ENCODE results near the gene PAQR4. TPM values are rescaled to one million over a fixed set of nuclear protein-coding genes. Genes with fewer than 3 reads are reported as not detected.

PAQR4 gene
- polyA plus RNA-seq, 1 of the 3 experiments (the other 2 are of a cell fraction) = 8.8 TPM

DNA sequence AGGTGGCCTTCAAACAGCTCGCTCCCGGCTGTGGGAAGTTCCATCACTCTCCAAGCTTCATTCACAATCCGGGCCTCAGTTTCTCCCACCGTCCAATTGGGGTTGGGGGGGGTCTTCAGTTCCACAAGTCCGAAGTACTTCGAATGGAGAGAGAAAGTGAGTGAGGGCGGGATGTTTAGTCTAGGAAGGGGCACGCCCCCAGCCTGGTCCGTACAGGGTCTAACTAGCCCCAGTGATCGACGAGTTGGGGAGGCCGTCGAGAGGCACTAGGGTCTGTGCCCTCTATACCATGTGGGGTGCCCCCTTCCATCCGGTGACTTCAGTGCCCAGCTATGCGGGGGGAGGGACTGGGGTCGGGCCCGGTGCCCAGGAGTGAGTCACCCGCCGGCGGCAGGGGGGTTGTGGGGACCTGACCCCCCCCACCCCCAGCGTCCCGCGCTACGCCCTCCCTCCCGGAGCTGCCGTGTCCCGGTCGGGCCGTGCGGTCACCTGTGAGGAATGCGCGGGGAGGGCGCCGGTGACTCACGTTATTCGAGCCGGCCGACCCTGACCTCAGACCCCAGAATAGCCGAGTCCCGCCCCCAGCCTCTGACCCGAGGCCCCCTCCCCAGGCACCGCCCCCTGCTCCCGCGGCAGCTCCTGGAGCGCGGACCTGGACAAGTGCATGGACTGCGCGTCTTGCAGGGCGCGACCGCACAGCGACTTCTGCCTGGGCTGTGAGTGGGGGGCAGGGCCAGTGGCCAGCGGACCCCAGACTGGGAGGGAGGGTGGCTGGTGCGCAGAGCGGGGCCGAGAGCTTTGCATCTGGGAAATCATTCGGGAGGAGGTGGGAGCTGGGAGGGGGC, 51.7 kb downstream of the PAQR4 start (continued):
- TF ChIP-seq TAF1 (IDR thresholded peaks at IDR 0.05; ENCODE audit: borderline replicate concordance, low read depth, low read length) (peak; percentile 53; the same call in 1 of the 2 replicates), FOXJ3 (CRISPR knock-in tag; IDR thresholded peaks at IDR 0.05) (no peak), RCOR1 (IDR thresholded peaks at IDR 0.05; ENCODE audit: low read length) (no peak), RXRA (IDR thresholded peaks at IDR 0.05; ENCODE audit: borderline replicate concordance, low read depth) (peak; percentile 98)
- TF ChIP-seq, protein P1, sequence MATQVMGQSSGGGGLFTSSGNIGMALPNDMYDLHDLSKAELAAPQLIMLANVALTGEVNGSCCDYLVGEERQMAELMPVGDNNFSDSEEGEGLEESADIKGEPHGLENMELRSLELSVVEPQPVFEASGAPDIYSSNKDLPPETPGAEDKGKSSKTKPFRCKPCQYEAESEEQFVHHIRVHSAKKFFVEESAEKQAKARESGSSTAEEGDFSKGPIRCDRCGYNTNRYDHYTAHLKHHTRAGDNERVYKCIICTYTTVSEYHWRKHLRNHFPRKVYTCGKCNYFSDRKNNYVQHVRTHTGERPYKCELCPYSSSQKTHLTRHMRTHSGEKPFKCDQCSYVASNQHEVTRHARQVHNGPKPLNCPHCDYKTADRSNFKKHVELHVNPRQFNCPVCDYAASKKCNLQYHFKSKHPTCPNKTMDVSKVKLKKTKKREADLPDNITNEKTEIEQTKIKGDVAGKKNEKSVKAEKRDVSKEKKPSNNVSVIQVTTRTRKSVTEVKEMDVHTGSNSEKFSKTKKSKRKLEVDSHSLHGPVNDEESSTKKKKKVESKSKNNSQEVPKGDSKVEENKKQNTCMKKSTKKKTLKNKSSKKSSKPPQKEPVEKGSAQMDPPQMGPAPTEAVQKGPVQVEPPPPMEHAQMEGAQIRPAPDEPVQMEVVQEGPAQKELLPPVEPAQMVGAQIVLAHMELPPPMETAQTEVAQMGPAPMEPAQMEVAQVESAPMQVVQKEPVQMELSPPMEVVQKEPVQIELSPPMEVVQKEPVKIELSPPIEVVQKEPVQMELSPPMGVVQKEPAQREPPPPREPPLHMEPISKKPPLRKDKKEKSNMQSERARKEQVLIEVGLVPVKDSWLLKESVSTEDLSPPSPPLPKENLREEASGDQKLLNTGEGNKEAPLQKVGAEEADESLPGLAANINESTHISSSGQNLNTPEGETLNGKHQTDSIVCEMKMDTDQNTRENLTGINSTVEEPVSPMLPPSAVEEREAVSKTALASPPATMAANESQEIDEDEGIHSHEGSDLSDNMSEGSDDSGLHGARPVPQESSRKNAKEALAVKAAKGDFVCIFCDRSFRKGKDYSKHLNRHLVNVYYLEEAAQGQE (IDR thresholded peaks at IDR 0.05; ENCODE audit: low read depth, low read length) = peak; percentile 69
- TF ChIP-seq, protein P2, sequence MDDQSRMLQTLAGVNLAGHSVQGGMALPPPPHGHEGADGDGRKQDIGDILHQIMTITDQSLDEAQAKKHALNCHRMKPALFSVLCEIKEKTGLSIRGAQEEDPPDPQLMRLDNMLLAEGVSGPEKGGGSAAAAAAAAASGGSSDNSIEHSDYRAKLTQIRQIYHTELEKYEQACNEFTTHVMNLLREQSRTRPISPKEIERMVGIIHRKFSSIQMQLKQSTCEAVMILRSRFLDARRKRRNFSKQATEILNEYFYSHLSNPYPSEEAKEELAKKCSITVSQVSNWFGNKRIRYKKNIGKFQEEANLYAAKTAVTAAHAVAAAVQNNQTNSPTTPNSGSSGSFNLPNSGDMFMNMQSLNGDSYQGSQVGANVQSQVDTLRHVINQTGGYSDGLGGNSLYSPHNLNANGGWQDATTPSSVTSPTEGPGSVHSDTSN (IDR thresholded peaks at IDR 0.05) = peak; percentile 77

DNA sequence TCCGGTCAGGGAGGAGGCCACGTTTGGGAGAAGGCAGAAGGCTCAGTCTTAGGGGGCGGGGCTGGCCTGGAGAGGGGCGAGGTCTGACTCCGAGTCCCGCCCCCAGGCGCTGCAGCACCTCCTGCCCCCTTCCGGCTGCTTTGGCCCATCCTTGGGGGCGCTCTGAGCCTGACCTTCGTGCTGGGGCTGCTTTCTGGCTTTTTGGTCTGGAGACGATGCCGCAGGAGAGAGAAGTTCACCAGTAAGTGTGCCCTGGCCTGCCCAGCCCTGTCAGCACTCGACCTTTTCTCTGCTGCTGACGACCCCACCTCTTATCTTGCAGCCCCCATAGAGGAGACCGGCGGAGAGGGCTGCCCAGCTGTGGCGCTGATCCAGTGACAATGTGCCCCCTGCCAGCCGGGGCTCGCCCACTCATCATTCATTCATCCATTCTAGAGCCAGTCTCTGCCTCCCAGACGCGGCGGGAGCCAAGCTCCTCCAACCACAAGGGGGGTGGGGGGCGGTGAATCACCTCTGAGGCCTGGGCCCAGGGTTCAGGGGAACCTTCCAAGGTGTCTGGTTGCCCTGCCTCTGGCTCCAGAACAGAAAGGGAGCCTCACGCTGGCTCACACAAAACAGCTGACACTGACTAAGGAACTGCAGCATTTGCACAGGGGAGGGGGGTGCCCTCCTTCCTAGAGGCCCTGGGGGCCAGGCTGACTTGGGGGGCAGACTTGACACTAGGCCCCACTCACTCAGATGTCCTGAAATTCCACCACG, 52.5 kb downstream of the PAQR4 start:
- H3K27me3 ChIP-seq (ENCODE audit: insufficient read depth) = no peaks in the 10 kb centered on the region
- H3K9ac ChIP-seq = peak overlapping the region; percentile 100
- H3K9me2 ChIP-seq = no peaks in the 10 kb centered on the region
- ChIA-PET POLR2A (no interaction called here), CTCF (interaction anchor here (0.9 to 8.5 kb wide), 7 partner anchors 10 to 126 kb away, joined by 3 to 111 read pairs (median 3); no protein-coding TSS in a partner anchor)
- peaks cover 8% of the 10 kb centered on the region for H4K20me1 ChIP-seq (ENCODE audit: insufficient read depth)
- DNase-seq = peak; percentile 86
- H3K4me2 ChIP-seq = peak overlapping the region; percentile 99
- WGBS (ENCODE audit: low lambda C conversion rate) = 11% methylated on average over 24 of the region's 25 CpGs
- H2AFZ ChIP-seq (ENCODE audit: low read depth) = no peak overlapping the region
- H3K36me3 ChIP-seq (replicated peaks in 1 of 2; ENCODE audit: control insufficient read depth in 1 of 2, insufficient read depth in 2 of 2, low read length in 1 of 2) = peaks cover 14 to 16% of the 10 kb centered on the region in 2 experiments
- H3K9me3 ChIP-seq = no peaks in the 10 kb centered on the region
- H3F3A ChIP-seq (replicated peaks; ENCODE audit: insufficient read depth) = peaks cover 43% of the 10 kb centered on the region
- peaks cover 8 to 33% of the 10 kb centered on the region in 2 experiments; a peak in 3 of 4 replicates for H3K4me1 ChIP-seq (ENCODE audit: control insufficient read depth in 1 of 2, insufficient read depth in 2 of 2, low read depth in 1 of 2, low read length in 1 of 2)
- peak overlapping the region; percentile 87 to 99 for H3K27ac ChIP-seq (ENCODE audit: low read depth in 2 of 2, low read length in 1 of 2)
- peak overlapping the region; percentile 80 to 88 for H3K4me3 ChIP-seq (ENCODE audit: low read depth in 2 of 2, low read length in 1 of 2)
- peaks cover 11% of the 10 kb centered on the region; the same call in 1 of the 2 replicates for H3K79me2 ChIP-seq (ENCODE audit: insufficient read depth)
- no peak for TF ChIP-seq RCOR1 (IDR thresholded peaks at IDR 0.05; ENCODE audit: low read length)
- TF ChIP-seq, protein P3, sequence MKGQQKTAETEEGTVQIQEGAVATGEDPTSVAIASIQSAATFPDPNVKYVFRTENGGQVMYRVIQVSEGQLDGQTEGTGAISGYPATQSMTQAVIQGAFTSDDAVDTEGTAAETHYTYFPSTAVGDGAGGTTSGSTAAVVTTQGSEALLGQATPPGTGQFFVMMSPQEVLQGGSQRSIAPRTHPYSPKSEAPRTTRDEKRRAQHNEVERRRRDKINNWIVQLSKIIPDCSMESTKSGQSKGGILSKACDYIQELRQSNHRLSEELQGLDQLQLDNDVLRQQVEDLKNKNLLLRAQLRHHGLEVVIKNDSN (IDR thresholded peaks at IDR 0.05; ENCODE audit: borderline replicate concordance, low read depth) = no peak
- TF ChIP-seq FOXJ3 (CRISPR knock-in tag; IDR thresholded peaks at IDR 0.05) = no peak
- TF ChIP-seq, protein P1 (IDR thresholded peaks at IDR 0.05; ENCODE audit: low read depth, low read length) = no peak
- TF ChIP-seq RFX5 (IDR thresholded peaks at IDR 0.05; ENCODE audit: low read length) = no peak
- TF ChIP-seq, protein P4, sequence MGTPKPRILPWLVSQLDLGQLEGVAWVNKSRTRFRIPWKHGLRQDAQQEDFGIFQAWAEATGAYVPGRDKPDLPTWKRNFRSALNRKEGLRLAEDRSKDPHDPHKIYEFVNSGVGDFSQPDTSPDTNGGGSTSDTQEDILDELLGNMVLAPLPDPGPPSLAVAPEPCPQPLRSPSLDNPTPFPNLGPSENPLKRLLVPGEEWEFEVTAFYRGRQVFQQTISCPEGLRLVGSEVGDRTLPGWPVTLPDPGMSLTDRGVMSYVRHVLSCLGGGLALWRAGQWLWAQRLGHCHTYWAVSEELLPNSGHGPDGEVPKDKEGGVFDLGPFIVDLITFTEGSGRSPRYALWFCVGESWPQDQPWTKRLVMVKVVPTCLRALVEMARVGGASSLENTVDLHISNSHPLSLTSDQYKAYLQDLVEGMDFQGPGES (IDR thresholded peaks at IDR 0.05; ENCODE audit: low read depth, low read length) = no peak
- TF ChIP-seq SMC3 (IDR thresholded peaks at IDR 0.05; ENCODE audit: low read depth, low read length) = no peak
- peak; percentile 45; the same call in 1 of the 2 replicates for TF ChIP-seq MEF2A (IDR thresholded peaks at IDR 0.05; ENCODE audit: borderline replicate concordance, low read depth)
- TF ChIP-seq NRF1 (IDR thresholded peaks at IDR 0.05; ENCODE audit: low read depth, low read length) = no peak
- peak; percentile 82 for TF ChIP-seq TCF12 (IDR thresholded peaks at IDR 0.05)
- peak; percentile 79 for TF ChIP-seq JUND (IDR thresholded peaks at IDR 0.05)
- TF ChIP-seq FOXM1 (IDR thresholded peaks at IDR 0.05; ENCODE audit: low read depth) = no peak
- no peak for TF ChIP-seq CHD2 (IDR thresholded peaks at IDR 0.05; ENCODE audit: low read length, partially characterized antibody)
- no peak for TF ChIP-seq GABPA (IDR thresholded peaks at IDR 0.05; ENCODE audit: low read depth)
- peak; percentile 64; the same call in 1 of the 2 replicates for TF ChIP-seq TEAD4 (IDR thresholded peaks at IDR 0.05; ENCODE audit: borderline replicate concordance, insufficient read depth)

Measured in SK-N-SH (cell line).